Fibroblast of lung (primary cell): ENCODE results near the gene B4GALT4. TPM values are rescaled to one million over a fixed set of nuclear protein-coding genes. Genes with fewer than 3 reads are reported as not detected.

Experiments used
- DNase-seq, 2 donors: peaks; one replicate each; pipeline versions ENCODE4 v3.0.0 to v3.0.0-alpha.2; 2010; ENCODE audit warnings: low read depth in 2 of 2
- H2AFZ ChIP-seq: 2 replicates; pipeline ENCODE4 v1.5.1; 2012; ENCODE audit warnings: low read length, control low read depth, inconsistent platforms
- H3K27ac ChIP-seq: 2 replicates; pipeline ENCODE4 v1.5.1; 2011; ENCODE audit warnings: low read length, control low read depth; ENCODE audit not compliant: insufficient read depth
- H3K27me3 ChIP-seq: 2 replicates; pipeline ENCODE4 v1.5.1; 2011; ENCODE audit warnings: mild to moderate bottlenecking, low read length; ENCODE audit not compliant: control insufficient read depth, insufficient read depth
- H3K36me3 ChIP-seq: 2 replicates; pipeline ENCODE4 v1.5.1; 2011; ENCODE audit warnings: low read length; ENCODE audit not compliant: control insufficient read depth, insufficient read depth
- H3K4me1 ChIP-seq: 2 replicates; pipeline ENCODE4 v1.5.1; 2011; ENCODE audit warnings: low read length; ENCODE audit not compliant: control insufficient read depth, insufficient read depth; ENCODE audit errors: extremely low read depth
- H3K4me2 ChIP-seq: 2 replicates; pipeline ENCODE4 v1.5.1; 2011; ENCODE audit warnings: low read length, control low read depth; ENCODE audit not compliant: insufficient read depth; ENCODE audit errors: extremely low read depth
- H3K4me3 ChIP-seq, 4 experiments: fragments of 200-600 bp in 1 of 4; sonication (generic) in 1 of 4; replicated peaks in 1 of 4; 2 replicates each; pipeline ENCODE4 v1.5.1; 2011 to 2016; ENCODE audit warnings: low read length in 4 of 4, low read depth in 3 of 4, mild to moderate bottlenecking in 3 of 4, control low read depth in 2 of 4, inconsistent platforms in 1 of 4, mixed read lengths in 1 of 4; ENCODE audit not compliant: insufficient read depth in 1 of 4; ENCODE audit errors: control extremely low read depth in 1 of 4
- H3K79me2 ChIP-seq: 2 replicates; pipeline ENCODE4 v1.5.1; 2012; ENCODE audit warnings: mild to moderate bottlenecking, low read length, inconsistent platforms; ENCODE audit not compliant: control insufficient read depth, insufficient read depth
- H3K9ac ChIP-seq: 2 replicates; pipeline ENCODE4 v1.5.1; 2011; ENCODE audit warnings: mild to moderate bottlenecking, low read length, control low read depth; ENCODE audit not compliant: insufficient read depth
- H3K9me3 ChIP-seq: 2 replicates; pipeline ENCODE4 v1.5.1; 2012; ENCODE audit warnings: low read depth, low read length; ENCODE audit not compliant: control insufficient read depth, insufficient read depth
- H4K20me1 ChIP-seq: 2 replicates; pipeline ENCODE4 v1.5.1; 2011; ENCODE audit warnings: low read length; ENCODE audit not compliant: control insufficient read depth, insufficient read depth; ENCODE audit errors: extremely low read depth
- CTCF ChIP-seq, 2 donors: IDR thresholded peaks in 1 of 2; conservative IDR thresholded peaks in 1 of 2; 1 replicate in 1 of 2; 2 replicates in 1 of 2; pipeline ENCODE4 v1.5.1; 2011 to 2012; ENCODE audit warnings: low read length in 2 of 2, control low read depth in 1 of 2, inconsistent platforms in 1 of 2, low read depth in 1 of 2, mild to moderate bottlenecking in 1 of 2
- EZH2 ChIP-seq: IDR thresholded peaks from 2 replicates; pipeline ENCODE4 v1.5.1; 2012; ENCODE audit warnings: low read length, control low read depth, mild to moderate bottlenecking; ENCODE audit errors: missing control alignments
- polyA plus RNA-seq, 2 donors: library from polyadenylated mRNA; depleted of rRNA in 1 of 2; stranded (reverse) in 1 of 2; unstranded in 1 of 2; fragments of >200 nt; gene quantifications; 2 replicates each; pipeline ENCODE4 v1.2.1, GENCODE V29; 2011 to 2012; ENCODE audit warnings: missing spikeins in 1 of 2
- total RNA-seq: library from RNA; depleted of rRNA; stranded (reverse); fragments of >200 nt; gene quantifications from 2 replicates; pipeline ENCODE4 v1.2.1, GENCODE V29; 2014

Gene B4GALT4
- total and polyA plus RNA-seq, 2 donors (not counting 1 experiment from before 2014, with no cell fraction given) = 19.5 to 32.4 TPM

GRCh38 chr3:119205209-119205608, 35.5 kb downstream of the B4GALT4 start:
- H3K27ac ChIP-seq = no peak overlapping the region
- no peak for DNase-seq
- no peaks in the 10 kb centered on the region for H4K20me1 ChIP-seq

GRCh38 chr3:119195911-119196310, 44.8 kb downstream of the B4GALT4 start:
- H3K9me3 ChIP-seq = no peaks in the 10 kb centered on the region

More at GRCh38 chr3:119205209-119205608, 35.5 kb downstream of the B4GALT4 start:
- Histone ChIP-seq H3K9me3 (no peaks in the 10 kb centered on the region), H3K4me1 (no peaks in the 10 kb centered on the region), H3K9ac (no peak overlapping the region), H3K4me2 (no peak overlapping the region), H3K4me3 (no peak overlapping the region), H3K79me2 (no peaks in the 10 kb centered on the region), H3K27me3 (no peaks in the 10 kb centered on the region), H3K36me3 (no peaks in the 10 kb centered on the region), H2AFZ (no peak overlapping the region)
- TF ChIP-seq EZH2 (no peak), CTCF (conservative IDR thresholded peaks at IDR 0.05 in 1 of 2, IDR thresholded peaks at IDR 0.05 in 1 of 2; ENCODE audit: low read depth in 1 of 2, low read length in 2 of 2) (no peak)

GRCh38 chr3:119195151-119195476, 45.6 kb downstream of the B4GALT4 start:
- Histone ChIP-seq H2AFZ (no peak overlapping the region), H3K9ac (no peak overlapping the region)

More at GRCh38 chr3:119195911-119196310, 44.8 kb downstream of the B4GALT4 start:
- H2AFZ ChIP-seq = no peak overlapping the region
- no peak overlapping the region for H3K4me3 ChIP-seq
- no peak overlapping the region for H3K4me2 ChIP-seq
- H4K20me1 ChIP-seq = no peaks in the 10 kb centered on the region
- DNase-seq = peak in 1 of 2 donors; percentile 66
- no peaks in the 10 kb centered on the region for H3K36me3 ChIP-seq
- no peak overlapping the region for H3K27ac ChIP-seq
- H3K79me2 ChIP-seq = no peaks in the 10 kb centered on the region
- no peaks in the 10 kb centered on the region for H3K4me1 ChIP-seq
- no peaks in the 10 kb centered on the region for H3K27me3 ChIP-seq
- H3K9ac ChIP-seq = no peak overlapping the region
- TF ChIP-seq EZH2 (no peak), CTCF (conservative IDR thresholded peaks at IDR 0.05 in 1 of 2, IDR thresholded peaks at IDR 0.05 in 1 of 2; ENCODE audit: low read depth in 1 of 2, low read length in 2 of 2) (no peak)

More at GRCh38 chr3:119195151-119195476, 45.6 kb downstream of the B4GALT4 start:
- Histone ChIP-seq H3K4me1 (no peaks in the 10 kb centered on the region), H3K27ac (no peak overlapping the region), H4K20me1 (no peaks in the 10 kb centered on the region), H3K9me3 (no peaks in the 10 kb centered on the region), H3K4me3 (no peak overlapping the region), H3K4me2 (no peak overlapping the region), H3K36me3 (no peaks in the 10 kb centered on the region), H3K79me2 (no peaks in the 10 kb centered on the region), H3K27me3 (no peaks in the 10 kb centered on the region)
- TF ChIP-seq CTCF (conservative IDR thresholded peaks at IDR 0.05 in 1 of 2, IDR thresholded peaks at IDR 0.05 in 1 of 2; ENCODE audit: low read depth in 1 of 2, low read length in 2 of 2) (no peak), EZH2 (no peak)
- DNase-seq = no peak
